ENCODE data around the gene PARP16.

PARP16 gene

GRCh38 chr15:65210770-65211481 is 75.8 kb downstream of the PARP16 start, which contains the start of gene CILP:
Gene CILP (minus strand): TSS chr15:65211473. CDS start chr15:65209755, 1,718 bp downstream.
- H3K4me3 ChIP-seq (ENCODE audit: low read depth, low read length), result no peak within 1 kb of the TSS
- no peak for DNase-seq (ENCODE audit: low read depth, low spot score)
- TF ChIP-seq CTCF (IDR thresholded peaks at IDR 0.05; ENCODE audit: insufficient read depth, low read length, missing control alignments), result no peak
- ChIA-PET CTCF (interaction anchor here (0.8 to 1.8 kb wide), 3 partner anchors 10 to 60 kb away, joined by 3 to 6 read pairs (median 6); no protein-coding TSS in a partner anchor), POLR2A (interaction anchor here (1.1 kb wide), 1 partner anchor 94 kb away, joined by 8 read pairs; the partner anchor contains the start of gene RNU5B-1)

- no peak for TF ChIP-seq CTCF (IDR thresholded peaks at IDR 0.05; ENCODE audit: insufficient read depth, low read length, missing control alignments)
- H3K4me3 ChIP-seq (ENCODE audit: low read depth, low read length), result no peak overlapping the region
- no peak for DNase-seq (ENCODE audit: low read depth, low spot score)
- CTCF ChIA-PET, result interaction anchor here (0.8 to 2.7 kb wide), 4 partner anchors 10 to 88 kb away, joined by 3 to 18 read pairs (median 3); no protein-coding TSS in a partner anchor
- POLR2A ChIA-PET, result no interaction called here
Observed at GRCh38 chr15:65209701-65210643, 76.7 kb downstream of the PARP16 start.

GRCh38 chr15:65208647-65209046 is 78.0 kb downstream of the PARP16 start:
- no peak for TF ChIP-seq CTCF (IDR thresholded peaks at IDR 0.05; ENCODE audit: insufficient read depth, low read length, missing control alignments)
- no peak overlapping the region for H3K4me3 ChIP-seq (ENCODE audit: low read depth, low read length)
- POLR2A ChIA-PET, result interaction anchor here (1.9 kb wide), 1 partner anchor 96 kb away, joined by 4 read pairs; the partner anchor contains the start of gene RNU5B-1
- CTCF ChIA-PET, result interaction anchor here (1.0 to 2.7 kb wide), 4 partner anchors 15 to 89 kb away, joined by 3 to 18 read pairs (median 4); partner anchors contain the start of gene PARP16
- no peak for DNase-seq (ENCODE audit: low read depth, low spot score)

All from AG04449 (cell line).